GM06990 (cell line): ENCODE data around the gene SPATA13.

Experiments
- DNase-seq: peaks from one replicate; pipeline ENCODE4 v3.0.0-alpha.2; 2011; ENCODE audit not compliant: insufficient read length; ENCODE audit errors: extremely low read depth
- H3K27me3 ChIP-seq: replicated peaks from 2 replicates; pipeline ENCODE4 v1.6.0; 2011; ENCODE audit warnings: low read length; ENCODE audit not compliant: control insufficient read depth, insufficient read depth
- H3K36me3 ChIP-seq: 2 replicates; pipeline ENCODE4 v1.5.1; 2011; ENCODE audit warnings: low read length; ENCODE audit not compliant: control insufficient read depth, insufficient read depth
- H3K4me3 ChIP-seq: replicated peaks from 2 replicates; pipeline ENCODE4 v1.5.1; 2011; ENCODE audit warnings: low read depth, mild to moderate bottlenecking, control low read depth, low read length
- CTCF ChIP-seq: IDR thresholded peaks from 2 replicates; pipeline ENCODE4 v1.5.1; 2011; ENCODE audit warnings: low read length, control low read depth, mild to moderate bottlenecking, inconsistent platforms; ENCODE audit not compliant: insufficient read depth, poor library complexity, severe bottlenecking

Gene SPATA13

GRCh38 chr13:24249624-24250023 lies 89.1 kb downstream of the SPATA13 start:
- DNase-seq: no peak
- H3K27me3 ChIP-seq: no peaks in the 10 kb centered on the region
- TF ChIP-seq CTCF: no peak
- H3K4me3 ChIP-seq: no peak overlapping the region
- no peaks in the 10 kb centered on the region for H3K36me3 ChIP-seq

DNA sequence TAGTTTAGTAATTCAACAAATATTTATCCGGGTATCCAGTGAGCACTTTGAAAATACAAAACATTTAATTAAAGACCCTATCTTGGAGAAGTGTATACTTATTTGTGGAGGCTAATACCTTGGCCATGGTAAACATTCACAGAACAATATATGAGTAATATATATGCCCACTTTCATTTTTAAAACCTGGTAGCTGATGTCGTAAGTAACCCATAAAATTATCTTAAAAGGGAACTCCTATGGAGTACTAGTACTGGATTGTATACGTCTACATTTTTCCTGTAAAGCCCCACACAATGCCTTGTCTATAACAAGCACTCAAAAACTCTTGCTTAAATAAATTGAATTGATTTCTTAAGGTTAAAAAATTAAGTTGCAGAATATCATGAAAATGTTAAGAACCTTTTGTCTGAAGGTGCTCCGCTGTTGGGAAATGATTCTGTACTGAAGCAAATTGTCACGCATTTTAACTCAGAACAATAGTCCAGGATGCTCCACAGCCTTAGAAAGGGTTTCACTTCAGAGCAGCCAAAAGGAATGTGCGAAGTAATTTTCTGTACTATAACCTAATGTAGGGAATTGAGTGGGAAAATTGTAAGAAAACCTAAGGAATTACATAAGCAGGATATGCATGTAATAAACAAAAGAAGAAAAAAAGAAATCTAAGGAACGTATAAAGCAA lies 90.0 kb downstream of the SPATA13 start:
- H3K27me3 ChIP-seq: no peaks in the 10 kb centered on the region
- H3K36me3 ChIP-seq: no peaks in the 10 kb centered on the region
- DNase-seq: no peak
- no peak for TF ChIP-seq CTCF
- H3K4me3 ChIP-seq: no peak overlapping the region

GRCh38 chr13:24251525-24251924 lies 91.0 kb downstream of the SPATA13 start:
- Histone ChIP-seq H3K27me3 (no peaks in the 10 kb centered on the region), H3K4me3 (no peak overlapping the region), H3K36me3 (no peaks in the 10 kb centered on the region)
- no peak for DNase-seq
- no peak for TF ChIP-seq CTCF

DNA sequence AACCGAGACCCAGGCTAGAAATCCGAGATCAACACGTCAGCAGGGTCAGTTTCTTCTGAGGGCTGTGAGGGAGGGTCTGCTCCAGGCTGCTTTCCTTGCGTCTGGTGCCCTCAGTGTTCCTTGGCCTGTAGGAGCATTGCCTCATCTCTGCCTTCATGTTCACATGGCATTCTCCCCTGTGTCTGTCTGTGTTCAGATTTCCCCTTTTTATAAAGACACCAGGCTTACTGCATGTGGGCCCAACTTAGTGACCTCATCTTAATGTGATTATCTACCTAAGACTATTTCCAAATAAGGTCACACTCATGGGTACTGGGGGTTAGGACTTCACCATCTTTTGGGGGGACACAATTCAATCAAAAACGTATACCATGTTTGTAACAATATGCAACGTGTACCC lies 91.6 kb downstream of the SPATA13 start:
- TF ChIP-seq CTCF: no peak
- no peak overlapping the region for H3K4me3 ChIP-seq
- no peak for DNase-seq
- no peaks in the 10 kb centered on the region for H3K36me3 ChIP-seq
- H3K27me3 ChIP-seq: no peaks in the 10 kb centered on the region

DNA sequence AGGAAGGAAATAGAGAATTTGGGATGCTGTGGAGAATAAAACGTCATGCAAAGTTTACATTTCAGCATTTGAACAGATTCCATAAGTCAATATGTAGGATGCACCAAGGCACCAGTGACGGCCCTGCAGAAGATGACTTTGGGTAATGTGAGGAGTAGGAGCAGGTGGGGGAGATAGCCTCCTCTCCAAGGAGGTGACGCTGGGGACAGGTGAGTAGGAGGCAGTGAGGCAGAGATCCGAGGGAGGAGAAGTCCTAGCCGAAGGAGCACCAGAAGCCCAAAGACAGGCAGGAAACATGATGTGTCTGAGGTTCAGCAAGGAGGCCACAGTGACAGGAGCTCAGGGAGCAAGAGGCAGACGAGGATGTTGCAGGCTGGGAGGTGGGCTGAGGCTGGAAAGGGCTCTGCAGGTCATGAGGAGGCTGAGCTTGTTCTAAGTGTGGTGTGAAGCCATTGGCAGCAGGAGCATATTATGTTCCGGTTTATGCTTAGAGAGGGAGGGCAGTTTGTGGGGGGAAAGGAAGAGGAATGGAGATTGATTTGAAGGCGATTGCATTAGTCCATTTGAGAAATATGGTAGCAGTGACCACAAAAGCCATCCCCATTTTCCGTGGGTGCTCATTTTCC lies 93.1 kb downstream of the SPATA13 start:
- no peaks in the 10 kb centered on the region for H3K36me3 ChIP-seq
- TF ChIP-seq CTCF: no peak
- no peaks in the 10 kb centered on the region for H3K27me3 ChIP-seq
- H3K4me3 ChIP-seq: no peak overlapping the region
- no peak for DNase-seq
